Neural cell (in vitro differentiated cells): Measurements from ENCODE around the gene CCDC89. TPM values are rescaled to one million over a fixed set of nuclear protein-coding genes. Genes with fewer than 3 reads are reported as not detected.

Experiments
- H2AFZ ChIP-seq: fragments of 200-600, 300-800 bp; sonication (generic), shearing (Covaris generic); 2 replicates; pipeline ENCODE4 v1.6.0; 2014; ENCODE audit warnings: low read depth, mild to moderate bottlenecking, antibody characterized with exemption, low read length, moderate library complexity
- H3F3A ChIP-seq: fragments of 200-600 bp; shearing (Covaris generic); 2 replicates; pipeline ENCODE4 v1.6.1; 2016; ENCODE audit warnings: mild to moderate bottlenecking, moderate library complexity, mixed read lengths, antibody characterized with exemption, low read length; ENCODE audit not compliant: insufficient read depth, poor library complexity, severe bottlenecking
- H3K27ac ChIP-seq: fragments of 200-600, 300-800 bp; sonication (generic), shearing (Covaris generic); 2 replicates; pipeline ENCODE4 v1.5.1; 2014; ENCODE audit warnings: mild to moderate bottlenecking, low read length, moderate library complexity
- H3K27me3 ChIP-seq: fragments of 300-800, 200-600 bp; sonication (generic), shearing (Covaris generic); 2 replicates; pipeline ENCODE4 v1.6.0; 2014; ENCODE audit warnings: mild to moderate bottlenecking, low read depth, low read length, moderate library complexity; ENCODE audit not compliant: insufficient read depth
- H3K36me3 ChIP-seq: fragments of 300-800, 200-600 bp; sonication (generic), shearing (Covaris generic); 2 replicates; pipeline ENCODE4 v1.5.1; 2014; ENCODE audit warnings: mild to moderate bottlenecking, antibody characterized with exemption, low read length, moderate library complexity; ENCODE audit not compliant: insufficient read depth
- H3K4me2 ChIP-seq: fragments of 300-800, 200-600 bp; sonication (generic), shearing (Covaris generic); 2 replicates; pipeline ENCODE4 v1.6.0; 2014; ENCODE audit warnings: mild to moderate bottlenecking, low read length
- H3K4me3 ChIP-seq: fragments of 300-800, 200-600 bp; sonication (generic), shearing (Covaris generic); 2 replicates; pipeline ENCODE4 v1.5.1; 2014; ENCODE audit warnings: mild to moderate bottlenecking, low read length, moderate library complexity
- H3K79me2 ChIP-seq: fragments of 200-600 bp; shearing (Covaris generic); replicated peaks from 2 replicates; pipeline ENCODE4 v1.6.0; 2014; ENCODE audit warnings: mild to moderate bottlenecking, low read length, moderate library complexity; ENCODE audit not compliant: insufficient read depth
- H3K9ac ChIP-seq: fragments of 300-800, 200-600 bp; sonication (generic), shearing (Covaris generic); 2 replicates; pipeline ENCODE4 v1.6.1; 2016; ENCODE audit warnings: mild to moderate bottlenecking, low read length, mixed read lengths
- H3K9me2 ChIP-seq: fragments of 200-600 bp; shearing (Covaris generic); 2 replicates; pipeline ENCODE4 v1.6.1; 2016; ENCODE audit warnings: mild to moderate bottlenecking, low read length, mixed read lengths; ENCODE audit not compliant: insufficient read depth
- H3K9me3 ChIP-seq: fragments of 200-600, 300-800 bp; sonication (generic), shearing (Covaris generic); 2 replicates; pipeline ENCODE4 v1.6.1; 2016; ENCODE audit warnings: mild to moderate bottlenecking, mixed run types, low read length, moderate library complexity, mixed read lengths
- H4K20me1 ChIP-seq: fragments of 200-600 bp; shearing (Covaris generic); 2 replicates; pipeline ENCODE4 v1.6.1; 2016; ENCODE audit warnings: mild to moderate bottlenecking, mixed run types; ENCODE audit not compliant: insufficient read depth
- EP300 ChIP-seq: fragments of 450-650 bp; conservative IDR thresholded peaks from 2 replicates; pipeline ENCODE4 v1.6.1; 2014; ENCODE audit warnings: antibody characterized with exemption, mild to moderate bottlenecking, moderate library complexity; ENCODE audit not compliant: poor library complexity, severe bottlenecking
- EZH2 ChIP-seq: fragments of 200-600, 300-800 bp; shearing (Covaris generic), sonication (generic); IDR thresholded peaks from 2 replicates; pipeline ENCODE4 v1.6.1; 2014; ENCODE audit warnings: antibody characterized with exemption, low read length, borderline replicate concordance, mild to moderate bottlenecking; ENCODE audit not compliant: insufficient read depth, poor library complexity, severe bottlenecking
- MXI1 ChIP-seq: fragments of 450-650 bp; conservative IDR thresholded peaks from 2 replicates; pipeline ENCODE4 v1.6.1; 2014; ENCODE audit warnings: antibody characterized with exemption, mild to moderate bottlenecking; ENCODE audit not compliant: poor library complexity, severe bottlenecking
- POLR2AphosphoS5 ChIP-seq: IDR thresholded peaks from 2 replicates; pipeline ENCODE4 v1.6.1; 2012
- RAD21 ChIP-seq: fragments of 450-650 bp; conservative IDR thresholded peaks from 2 replicates; pipeline ENCODE4 v1.6.1; 2014; ENCODE audit warnings: antibody characterized with exemption, mild to moderate bottlenecking, moderate library complexity
- SMC3 ChIP-seq: fragments of 450-650 bp; conservative IDR thresholded peaks from 2 replicates; pipeline ENCODE4 v1.6.1; 2014; ENCODE audit warnings: antibody characterized with exemption, mild to moderate bottlenecking, moderate library complexity; ENCODE audit not compliant: poor library complexity
- TAF1 ChIP-seq: IDR thresholded peaks from 2 replicates; pipeline ENCODE4 v1.6.1; 2012; ENCODE audit warnings: low read depth
- polyA plus RNA-seq: library from polyadenylated mRNA; depleted of rRNA; stranded (reverse); fragments of >200 nt; gene quantifications from 2 replicates; pipeline ENCODE4 v1.2.3, GENCODE V29; 2014
- TF ChIP-seq, protein P1 (sequence below): IDR thresholded peaks from 2 replicates; pipeline ENCODE4 v1.6.1; 2012; ENCODE audit warnings: borderline replicate concordance
- TF ChIP-seq, protein P2 (sequence below): fragments of 450-650 bp; IDR thresholded peaks from 2 replicates; pipeline ENCODE4 v1.5.1; 2014; ENCODE audit warnings: antibody characterized with exemption, mild to moderate bottlenecking, moderate library complexity; ENCODE audit not compliant: poor library complexity, severe bottlenecking

CCDC89 gene
- polyA plus RNA-seq, 1 donor from 2014 or later: not detected

DNA sequence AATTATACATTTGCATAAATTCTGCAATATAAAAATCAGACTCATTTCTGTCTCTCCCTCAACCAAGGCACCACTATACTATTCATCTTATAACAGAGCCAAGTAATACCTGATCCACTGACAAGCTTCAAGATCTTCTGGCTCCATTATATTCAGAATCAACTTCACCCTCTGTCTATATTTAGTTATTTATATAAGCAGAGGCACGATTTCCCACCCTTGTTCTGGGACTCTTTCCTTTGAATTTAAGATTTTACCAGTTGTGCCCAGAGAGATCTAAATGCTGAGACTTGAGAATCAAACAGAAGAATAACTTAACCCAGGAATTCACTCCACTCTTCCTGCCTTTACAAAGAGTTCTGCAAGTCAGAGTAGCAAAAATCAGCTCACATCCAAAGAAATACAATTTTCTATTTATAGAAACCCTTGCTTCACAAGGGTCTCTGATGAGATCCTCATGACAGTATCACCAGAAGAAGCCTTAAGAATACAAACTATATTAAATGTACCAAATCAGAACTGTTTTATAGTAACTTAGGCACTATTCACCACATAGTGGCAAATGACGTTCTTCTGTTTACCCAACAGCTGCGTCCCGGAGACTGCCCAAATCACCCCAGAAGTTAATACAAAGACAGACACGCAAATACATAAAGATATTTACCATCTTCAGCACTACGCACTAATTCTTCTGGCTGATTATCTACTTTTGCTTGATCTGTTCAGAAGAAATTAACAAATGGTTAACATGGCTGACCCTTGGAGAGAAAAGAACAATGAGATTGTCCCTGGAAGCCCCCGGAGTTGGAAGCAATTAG is 32.3 kb upstream of the CCDC89 start:
- Histone ChIP-seq H4K20me1 (no peaks in the 10 kb centered on the region), H2AFZ (no peak overlapping the region), H3K4me3 (no peak overlapping the region), H3K9ac (no peak overlapping the region), H3K27me3 (no peaks in the 10 kb centered on the region), H3K9me3 (no peaks in the 10 kb centered on the region), H3K79me2 (no peaks in the 10 kb centered on the region), H3K4me2 (no peak overlapping the region), H3K36me3 (no peaks in the 10 kb centered on the region), H3K27ac (no peak overlapping the region), H3K9me2 (no peaks in the 10 kb centered on the region), H3F3A (no peaks in the 10 kb centered on the region)
- no peak for TF ChIP-seq RAD21
- TF ChIP-seq, protein P1, sequence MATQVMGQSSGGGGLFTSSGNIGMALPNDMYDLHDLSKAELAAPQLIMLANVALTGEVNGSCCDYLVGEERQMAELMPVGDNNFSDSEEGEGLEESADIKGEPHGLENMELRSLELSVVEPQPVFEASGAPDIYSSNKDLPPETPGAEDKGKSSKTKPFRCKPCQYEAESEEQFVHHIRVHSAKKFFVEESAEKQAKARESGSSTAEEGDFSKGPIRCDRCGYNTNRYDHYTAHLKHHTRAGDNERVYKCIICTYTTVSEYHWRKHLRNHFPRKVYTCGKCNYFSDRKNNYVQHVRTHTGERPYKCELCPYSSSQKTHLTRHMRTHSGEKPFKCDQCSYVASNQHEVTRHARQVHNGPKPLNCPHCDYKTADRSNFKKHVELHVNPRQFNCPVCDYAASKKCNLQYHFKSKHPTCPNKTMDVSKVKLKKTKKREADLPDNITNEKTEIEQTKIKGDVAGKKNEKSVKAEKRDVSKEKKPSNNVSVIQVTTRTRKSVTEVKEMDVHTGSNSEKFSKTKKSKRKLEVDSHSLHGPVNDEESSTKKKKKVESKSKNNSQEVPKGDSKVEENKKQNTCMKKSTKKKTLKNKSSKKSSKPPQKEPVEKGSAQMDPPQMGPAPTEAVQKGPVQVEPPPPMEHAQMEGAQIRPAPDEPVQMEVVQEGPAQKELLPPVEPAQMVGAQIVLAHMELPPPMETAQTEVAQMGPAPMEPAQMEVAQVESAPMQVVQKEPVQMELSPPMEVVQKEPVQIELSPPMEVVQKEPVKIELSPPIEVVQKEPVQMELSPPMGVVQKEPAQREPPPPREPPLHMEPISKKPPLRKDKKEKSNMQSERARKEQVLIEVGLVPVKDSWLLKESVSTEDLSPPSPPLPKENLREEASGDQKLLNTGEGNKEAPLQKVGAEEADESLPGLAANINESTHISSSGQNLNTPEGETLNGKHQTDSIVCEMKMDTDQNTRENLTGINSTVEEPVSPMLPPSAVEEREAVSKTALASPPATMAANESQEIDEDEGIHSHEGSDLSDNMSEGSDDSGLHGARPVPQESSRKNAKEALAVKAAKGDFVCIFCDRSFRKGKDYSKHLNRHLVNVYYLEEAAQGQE: no peak
- TF ChIP-seq EZH2: no peak
- TF ChIP-seq MXI1: no peak
- TF ChIP-seq, protein P2, sequence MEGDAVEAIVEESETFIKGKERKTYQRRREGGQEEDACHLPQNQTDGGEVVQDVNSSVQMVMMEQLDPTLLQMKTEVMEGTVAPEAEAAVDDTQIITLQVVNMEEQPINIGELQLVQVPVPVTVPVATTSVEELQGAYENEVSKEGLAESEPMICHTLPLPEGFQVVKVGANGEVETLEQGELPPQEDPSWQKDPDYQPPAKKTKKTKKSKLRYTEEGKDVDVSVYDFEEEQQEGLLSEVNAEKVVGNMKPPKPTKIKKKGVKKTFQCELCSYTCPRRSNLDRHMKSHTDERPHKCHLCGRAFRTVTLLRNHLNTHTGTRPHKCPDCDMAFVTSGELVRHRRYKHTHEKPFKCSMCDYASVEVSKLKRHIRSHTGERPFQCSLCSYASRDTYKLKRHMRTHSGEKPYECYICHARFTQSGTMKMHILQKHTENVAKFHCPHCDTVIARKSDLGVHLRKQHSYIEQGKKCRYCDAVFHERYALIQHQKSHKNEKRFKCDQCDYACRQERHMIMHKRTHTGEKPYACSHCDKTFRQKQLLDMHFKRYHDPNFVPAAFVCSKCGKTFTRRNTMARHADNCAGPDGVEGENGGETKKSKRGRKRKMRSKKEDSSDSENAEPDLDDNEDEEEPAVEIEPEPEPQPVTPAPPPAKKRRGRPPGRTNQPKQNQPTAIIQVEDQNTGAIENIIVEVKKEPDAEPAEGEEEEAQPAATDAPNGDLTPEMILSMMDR: no peak
- no peak for TF ChIP-seq TAF1
- TF ChIP-seq SMC3: no peak
- TF ChIP-seq EP300: no peak
- no peak for TF ChIP-seq POLR2AphosphoS5

DNA sequence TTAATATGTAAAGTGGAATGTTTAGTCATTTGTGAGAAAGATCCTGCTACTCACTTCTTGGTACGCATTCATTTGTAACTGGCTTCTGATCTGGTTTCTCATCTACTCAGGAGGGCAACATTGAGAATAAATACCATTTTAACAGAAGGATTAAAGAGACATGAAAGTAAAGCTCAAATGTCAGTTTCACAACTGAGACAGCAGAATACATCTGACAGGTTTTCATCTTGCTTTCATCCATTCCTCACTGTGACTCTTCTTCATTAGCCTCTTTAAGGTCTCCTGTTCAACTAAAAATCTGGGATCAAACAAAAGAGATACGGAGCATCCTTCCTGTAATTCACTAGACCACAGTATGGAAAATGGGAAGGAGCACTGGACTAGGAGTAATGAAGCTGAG is 31.4 kb upstream of the CCDC89 start:
- no peaks in the 10 kb centered on the region for H3K9me3 ChIP-seq
- H3K27ac ChIP-seq: no peak overlapping the region
- no peaks in the 10 kb centered on the region for H4K20me1 ChIP-seq
- H3K27me3 ChIP-seq: no peaks in the 10 kb centered on the region
- no peak overlapping the region for H3K4me3 ChIP-seq
- no peaks in the 10 kb centered on the region for H3F3A ChIP-seq
- no peaks in the 10 kb centered on the region for H3K9me2 ChIP-seq
- no peaks in the 10 kb centered on the region for H3K36me3 ChIP-seq
- no peak overlapping the region for H2AFZ ChIP-seq
- H3K9ac ChIP-seq: no peak overlapping the region
- no peaks in the 10 kb centered on the region for H3K79me2 ChIP-seq
- TF ChIP-seq MXI1 (no peak), RAD21 (no peak), EP300 (no peak), TAF1 (no peak), SMC3 (no peak)
- TF ChIP-seq, protein P1: no peak
- TF ChIP-seq, protein P2: no peak
- no peak overlapping the region for H3K4me2 ChIP-seq
